K562 (cell line): ENCODE results near the gene GBA2.

Source experiments
- CBFB ChIP-seq: sonication (generic); formaldehyde crosslinking; IDR thresholded peaks from 2 replicates; pipeline ENCODE4 v1.4.0; 2020; ENCODE audit warnings: mild to moderate bottlenecking, missing genetic modification reagents
- CTCF ChIP-seq, 3 experiments: IDR thresholded peaks in 2 of 3; conservative IDR thresholded peaks in 1 of 3; 2 replicates each; pipeline ENCODE4 v1.5.1; 2011 to 2012; ENCODE audit warnings: low read length in 3 of 3, mild to moderate bottlenecking in 3 of 3, control low read depth in 2 of 3, improper control_type of control experiment in 1 of 3, inconsistent platforms in 1 of 3, low read depth in 1 of 3, mixed read lengths in 1 of 3, moderate library complexity in 1 of 3; ENCODE audit not compliant: insufficient read depth in 2 of 3
- EHMT2 ChIP-seq: fragments of 450-650 bp; IDR thresholded peaks from 2 replicates; pipeline ENCODE4 v1.6.1; 2018; ENCODE audit warnings: antibody characterized with exemption
- GABPA ChIP-seq: fragments of 200-800 bp; sonication (Bioruptor generic); conservative IDR thresholded peaks from 2 replicates; pipeline ENCODE4 v1.6.1; 2016; ENCODE audit warnings: low read depth, missing genetic modification characterization, missing compliant biosample characterization
- JUN ChIP-seq, 2 experiments: sonication (generic) in 1 of 2; formaldehyde crosslinking in 1 of 2; IDR thresholded peaks; 2 replicates each; pipeline versions ENCODE4 v1.6.1 to v1.8.0; 2012 to 2022; ENCODE audit warnings: borderline replicate concordance in 2 of 2, mild to moderate bottlenecking in 2 of 2, improper control_type of control experiment in 1 of 2, low read depth in 1 of 2, low read length in 1 of 2, missing genetic modification reagents in 1 of 2
- KLF16 ChIP-seq: IDR thresholded peaks from 2 replicates; pipeline ENCODE4 v1.6.1; 2016; ENCODE audit warnings: antibody characterized with exemption
- MNT ChIP-seq, 2 experiments: fragments of 450-650 bp; conservative IDR thresholded peaks; 2 replicates each; pipeline ENCODE4 v1.6.1; 2017; ENCODE audit warnings: mild to moderate bottlenecking in 2 of 2, moderate library complexity in 2 of 2
- MYC ChIP-seq, 2 experiments: fragments of 250-450 bp in 1 of 2; sonication (Bioruptor Pico) in 1 of 2; IDR thresholded peaks; 2 replicates each; pipeline versions ENCODE4 v1.5.1 to v1.6.1; 2012 to 2021; ENCODE audit warnings: low read depth in 2 of 2, borderline replicate concordance in 1 of 2, improper control_type of control experiment in 1 of 2, low read length in 1 of 2, mild to moderate bottlenecking in 1 of 2, moderate library complexity in 1 of 2
- POLR2A ChIP-seq: fragments of 450-650 bp; conservative IDR thresholded peaks from 2 replicates; pipeline ENCODE4 v1.6.1; 2016
- RAD21 ChIP-seq, 2 experiments: fragments of 250-450 bp in 1 of 2; fragments of 450-650 bp in 1 of 2; sonication (Bioruptor Pico) in 1 of 2; formaldehyde crosslinking in 1 of 2; IDR thresholded peaks in 1 of 2; conservative IDR thresholded peaks in 1 of 2; 2 replicates each; pipeline versions ENCODE4 v1.4.0 to v1.8.0; 2020 to 2022; ENCODE audit warnings: mild to moderate bottlenecking in 2 of 2, moderate library complexity in 1 of 2
- SMARCA5 ChIP-seq: fragments of 450-650 bp; IDR thresholded peaks from 2 replicates; pipeline ENCODE4 v1.6.1; 2016
- TAF15 ChIP-seq: fragments of 200-400 bp; formaldehyde crosslinking; IDR thresholded peaks from 2 replicates; pipeline ENCODE4 v1.6.1; 2017; ENCODE audit warnings: mild to moderate bottlenecking, low read depth, low read length, moderate library complexity
- TRIM24 ChIP-seq, 2 experiments: fragments of 450-650 bp; IDR thresholded peaks; 2 replicates each; pipeline ENCODE4 v1.6.1; 2016
- ZBTB40 ChIP-seq, 2 experiments: fragments of 450-650 bp in 1 of 2; sonication (generic) in 1 of 2; formaldehyde crosslinking in 1 of 2; IDR thresholded peaks; 2 replicates each; pipeline versions ENCODE4 v1.7.1 to v1.9.0; 2016 to 2022; ENCODE audit warnings: inconsistent platforms in 1 of 2, mild to moderate bottlenecking in 1 of 2, missing genetic modification reagents in 1 of 2

GRCh38 chr9:35726931-35727330 is 22.1 kb downstream of the GBA2 start:
- no peak for TF ChIP-seq ZBTB40 (IDR thresholded peaks at IDR 0.05)
- TF ChIP-seq ZBTB40 (CRISPR knock-in tag; IDR thresholded peaks at IDR 0.05) = no peak
- no peak for TF ChIP-seq CTCF (IDR thresholded peaks at IDR 0.05 in 2 of 3, conservative IDR thresholded peaks at IDR 0.05 in 1 of 3; ENCODE audit: insufficient read depth in 2 of 3, low read depth in 1 of 3, low read length in 3 of 3)
- TF ChIP-seq TRIM24 (IDR thresholded peaks at IDR 0.05) = no peak
- TF ChIP-seq RAD21 (CRISPR knock-in tag; conservative IDR thresholded peaks at IDR 0.05 in 1 of 2, IDR thresholded peaks at IDR 0.05 in 1 of 2) = no peak
- TF ChIP-seq MYC (IDR thresholded peaks at IDR 0.05; ENCODE audit: low read depth, low read length) = no peak
- no peak for TF ChIP-seq MYC (CRISPR knock-in tag; IDR thresholded peaks at IDR 0.05; ENCODE audit: borderline replicate concordance, low read depth)
- no peak for TF ChIP-seq GABPA (tag)
- no peak for TF ChIP-seq TAF15
- no peak for TF ChIP-seq JUN (IDR thresholded peaks at IDR 0.05; ENCODE audit: borderline replicate concordance, low read depth, low read length)
- TF ChIP-seq JUN (CRISPR knock-in tag; IDR thresholded peaks at IDR 0.05; ENCODE audit: borderline replicate concordance) = no peak
- no peak for TF ChIP-seq POLR2A
- no peak for TF ChIP-seq KLF16
- no peak for TF ChIP-seq CBFB
- no peak for TF ChIP-seq EHMT2
- no peak for TF ChIP-seq MNT (conservative IDR thresholded peaks at IDR 0.05)
- no peak for TF ChIP-seq SMARCA5
